Natural killer cell (primary cell): Measurements from ENCODE around the gene FMN1. TPM values are rescaled to one million over a fixed set of nuclear protein-coding genes. Genes with fewer than 3 reads are reported as not detected.

Source experiments
- ATAC-seq, 3 donors: fragments of 150-1000 bp in 2 of 3; fragments of 200-7000 bp in 1 of 3; cut with Tn5 transposase; 1 replicate in 1 of 3; 2 replicates in 2 of 3; pipeline ENCODE4 v1.10.0; 2021; ENCODE audit warnings: mild to moderate bottlenecking in 2 of 3, moderate library complexity in 2 of 3
- DNase-seq, 2 donors: peaks; one replicate each; pipeline versions ENCODE4 v3.0.0 to v3.0.0-alpha.2; 2013 to 2021; ENCODE audit warnings: mixed read lengths in 1 of 2
- H3K27ac ChIP-seq: one replicate; pipeline ENCODE4 v1.5.1; 2013; ENCODE audit warnings: mild to moderate bottlenecking, low read length
- H3K27me3 ChIP-seq: one replicate; pipeline ENCODE4 v1.6.1; 2013; ENCODE audit warnings: low read length; ENCODE audit not compliant: control insufficient read depth, insufficient read depth
- H3K36me3 ChIP-seq: one replicate; pipeline ENCODE4 v1.6.1; 2013; ENCODE audit warnings: low read length; ENCODE audit not compliant: control insufficient read depth, insufficient read depth
- H3K4me1 ChIP-seq: one replicate; pipeline ENCODE4 v1.6.1; 2013; ENCODE audit warnings: low read length; ENCODE audit not compliant: control insufficient read depth, insufficient read depth
- H3K4me3 ChIP-seq: one replicate; pipeline ENCODE4 v1.5.1; 2013; ENCODE audit warnings: low read length
- H3K9me3 ChIP-seq: one replicate; pipeline ENCODE4 v1.6.1; 2013; ENCODE audit warnings: low read length; ENCODE audit not compliant: control insufficient read depth, insufficient read depth
- H3K27ac Mint-ChIP-seq, 2 donors: one replicate each; pipeline ENCODE4 v1.8.0; 2022; ENCODE audit warnings: mild to moderate bottlenecking in 2 of 2, mixed read lengths in 2 of 2, moderate library complexity in 1 of 2
- H3K27me3 Mint-ChIP-seq, 2 donors: one replicate each; pipeline ENCODE4 v1.8.0; 2022; ENCODE audit warnings: low read depth in 2 of 2, mixed read lengths in 2 of 2
- H3K36me3 Mint-ChIP-seq: one replicate; pipeline ENCODE4 v1.8.0; 2022; ENCODE audit warnings: mixed read lengths
- H3K4me1 Mint-ChIP-seq, 2 donors: one replicate each; pipeline ENCODE4 v1.8.0; 2022; ENCODE audit warnings: mixed read lengths in 2 of 2
- H3K4me3 Mint-ChIP-seq: one replicate; pipeline ENCODE4 v1.8.0; 2022; ENCODE audit warnings: mild to moderate bottlenecking, moderate library complexity, mixed read lengths
- H3K9me3 Mint-ChIP-seq, 2 donors: one replicate each; pipeline ENCODE4 v1.8.0; 2022; ENCODE audit warnings: mixed read lengths in 2 of 2
- CTCF ChIP-seq: fragments of 200-600 bp; IDR thresholded peaks from one replicate; pipeline ENCODE4 v1.8.0; 2022; ENCODE audit warnings: antibody characterized with exemption
- WGBS: methylation state at CpG from one replicate; pipeline ENCODE4 v1.1.7; 2013; ENCODE audit warnings: missing lambda C conversion rate; ENCODE audit not compliant: insufficient coverage; 5-methylcytosine and 5-hydroxymethylcytosine counted together
- intact Hi-C: fragments of 100-400 bp; cut with micrococcal nuclease; formaldehyde crosslinking; loops from one replicate; pipeline ENCODE4 v1.14.2; 2022
- total RNA-seq, 4 donors: library from RNA; stranded (reverse); fragments of 120-200 nt in 1 of 4; gene quantifications; one replicate each; pipeline versions ENCODE4 v1.2.3 to v1.2.4, GENCODE V29; 2013 to 2022

The FMN1 gene
- total RNA-seq, 3 donors from 2014 or later (not counting 1 experiment from before 2014, with no cell fraction given), result 2.0 to 19.2 (median 2.2) TPM

- no peaks in the 10 kb centered on the region for H3K36me3 ChIP-seq
- H3K27ac ChIP-seq, result no peak overlapping the region
- WGBS, result 89% methylated on average over 17 of the region's 17 CpGs
- Mint-ChIP-seq H3K27me3 (peaks cover 12 to 34% of the 10 kb centered on the region in 2 donors), H3K4me1 (peaks cover 5 to 16% of the 10 kb centered on the region in 2 donors), H3K9me3 (no peaks in the 10 kb centered on the region), H3K27ac (no peak overlapping the region), H3K4me3 (no peak overlapping the region), H3K36me3 (no peaks in the 10 kb centered on the region)
- no peak overlapping the region for H3K4me3 ChIP-seq
- H3K4me1 ChIP-seq, result peaks cover 16% of the 10 kb centered on the region
- DNase-seq (no peak), ATAC-seq (no peak)
- peaks cover 2% of the 10 kb centered on the region for H3K27me3 ChIP-seq
- intact Hi-C loops, result no loop called here
- H3K9me3 ChIP-seq, result no peaks in the 10 kb centered on the region
- no peak for TF ChIP-seq CTCF
Observed at GRCh38 chr15:33153548-33153947, 41.0 kb downstream of the FMN1 start.

- ATAC-seq (no peak), DNase-seq (no peak)
- H3K9me3 ChIP-seq, result no peaks in the 10 kb centered on the region
- Mint-ChIP-seq H3K9me3 (no peaks in the 10 kb centered on the region), H3K36me3 (no peaks in the 10 kb centered on the region), H3K4me1 (peaks cover 13 to 24% of the 10 kb centered on the region in 2 donors), H3K27ac (no peak overlapping the region), H3K27me3 (peaks cover 15 to 37% of the 10 kb centered on the region in 2 donors), H3K4me3 (no peak overlapping the region)
- no peak for TF ChIP-seq CTCF
- 36% methylated on average over 4 of the region's 5 CpGs for WGBS
- no peak overlapping the region for H3K27ac ChIP-seq
- intact Hi-C loops, result no loop called here
- no peaks in the 10 kb centered on the region for H3K36me3 ChIP-seq
- H3K4me3 ChIP-seq, result no peak overlapping the region
- peaks cover 21% of the 10 kb centered on the region for H3K4me1 ChIP-seq
- peaks cover 2% of the 10 kb centered on the region for H3K27me3 ChIP-seq
Observed at GRCh38 chr15:33152502-33153109, 41.9 kb downstream of the FMN1 start.

GRCh38 chr15:33150971-33151370 lies 43.5 kb downstream of the FMN1 start:
- Mint-ChIP-seq H3K4me1 (peaks cover 13 to 24% of the 10 kb centered on the region in 2 donors), H3K27me3 (peaks cover 13 to 43% of the 10 kb centered on the region in 2 donors), H3K9me3 (no peaks in the 10 kb centered on the region), H3K27ac (no peak overlapping the region), H3K36me3 (no peaks in the 10 kb centered on the region), H3K4me3 (no peak overlapping the region)
- peak in 1 of 3 donors; percentile 37 for ATAC-seq
- intact Hi-C loops, result no loop called here
- no peaks in the 10 kb centered on the region for H3K9me3 ChIP-seq
- H3K27me3 ChIP-seq, result peaks cover 2% of the 10 kb centered on the region
- peaks cover 21% of the 10 kb centered on the region for H3K4me1 ChIP-seq
- no peak overlapping the region for H3K4me3 ChIP-seq
- no peak for DNase-seq
- WGBS, result 9% methylated on average over 1 of the region's 1 CpG
- no peak overlapping the region for H3K27ac ChIP-seq
- TF ChIP-seq CTCF, result no peak
- no peaks in the 10 kb centered on the region for H3K36me3 ChIP-seq

GRCh38 chr15:33150431-33150941 lies 44.0 kb downstream of the FMN1 start:
- Histone ChIP-seq H3K36me3 (no peaks in the 10 kb centered on the region), H3K4me1 (peaks cover 21% of the 10 kb centered on the region), H3K9me3 (no peaks in the 10 kb centered on the region), H3K27me3 (peaks cover 2% of the 10 kb centered on the region), H3K27ac (no peak overlapping the region), H3K4me3 (no peak overlapping the region)
- Mint-ChIP-seq H3K4me1 (peaks cover 13 to 24% of the 10 kb centered on the region in 2 donors), H3K9me3 (no peaks in the 10 kb centered on the region), H3K27me3 (peaks cover 15 to 43% of the 10 kb centered on the region in 2 donors), H3K27ac (no peak overlapping the region), H3K36me3 (no peaks in the 10 kb centered on the region), H3K4me3 (no peak overlapping the region)
- WGBS, result 87% methylated on average over 2 of the region's 2 CpGs
- no peak for DNase-seq
- intact Hi-C loops, result no loop called here
- no peak for ATAC-seq
- TF ChIP-seq CTCF, result no peak
